ENCODE measurements around the gene NUCKS1. TPM values are rescaled to one million over a fixed set of nuclear protein-coding genes. Genes with fewer than 3 reads are reported as not detected.

Gene NUCKS1
- total and polyA plus RNA-seq, 10 donors, result 26.9 to 142 (median 96.7) TPM

DNA sequence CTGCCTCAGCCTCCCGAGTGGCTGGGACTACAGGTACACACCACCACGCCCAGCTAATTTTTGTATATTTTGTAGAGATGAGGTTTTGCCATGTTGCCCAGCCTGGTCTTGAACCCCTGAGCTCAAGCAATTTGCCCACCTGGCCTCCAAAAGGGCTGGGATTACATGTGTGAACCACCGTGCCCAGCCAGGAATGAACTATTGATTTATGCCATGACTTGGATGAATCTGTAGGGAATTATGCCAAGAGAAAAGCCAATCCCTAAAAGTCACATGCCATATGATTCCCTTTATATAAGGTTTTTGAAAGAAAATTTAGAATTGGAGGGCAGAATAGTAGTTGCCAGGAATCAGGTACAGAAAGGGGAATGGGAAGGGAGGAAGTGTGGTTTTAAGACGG is 50.6 kb downstream of the NUCKS1 start:
- Histone ChIP-seq H3K27me3 (replicated peaks in 1 of 7) (peaks cover 0 to 7% (median 0%) of the 10 kb centered on the region in 7 donors), H3K27ac (no peak overlapping the region), H3K4me1 (peaks cover 4 to 35% (median 18%) of the 10 kb centered on the region in 6 donors), H3K9me3 (no peaks in the 10 kb centered on the region), H3K36me3 (peaks cover 0 to 24% (median 0%) of the 10 kb centered on the region in 6 donors), H3K4me3 (no peak overlapping the region)
- intact Hi-C loops (cut with DNase I; ENCODE audit: low total_unique reads), result no loop called here
- peak; percentile 16 for DNase-seq
- 82 to 90% (median 84%) methylated on average over 4 of the region's 4 CpGs for whole genome bisulfite sequencing, 5 donors
- no peak for TF ChIP-seq POLR2A (IDR thresholded peaks at IDR 0.05)
- no peak for TF ChIP-seq POLR2AphosphoS5 (IDR thresholded peaks at IDR 0.05)
- TF ChIP-seq, protein P1, sequence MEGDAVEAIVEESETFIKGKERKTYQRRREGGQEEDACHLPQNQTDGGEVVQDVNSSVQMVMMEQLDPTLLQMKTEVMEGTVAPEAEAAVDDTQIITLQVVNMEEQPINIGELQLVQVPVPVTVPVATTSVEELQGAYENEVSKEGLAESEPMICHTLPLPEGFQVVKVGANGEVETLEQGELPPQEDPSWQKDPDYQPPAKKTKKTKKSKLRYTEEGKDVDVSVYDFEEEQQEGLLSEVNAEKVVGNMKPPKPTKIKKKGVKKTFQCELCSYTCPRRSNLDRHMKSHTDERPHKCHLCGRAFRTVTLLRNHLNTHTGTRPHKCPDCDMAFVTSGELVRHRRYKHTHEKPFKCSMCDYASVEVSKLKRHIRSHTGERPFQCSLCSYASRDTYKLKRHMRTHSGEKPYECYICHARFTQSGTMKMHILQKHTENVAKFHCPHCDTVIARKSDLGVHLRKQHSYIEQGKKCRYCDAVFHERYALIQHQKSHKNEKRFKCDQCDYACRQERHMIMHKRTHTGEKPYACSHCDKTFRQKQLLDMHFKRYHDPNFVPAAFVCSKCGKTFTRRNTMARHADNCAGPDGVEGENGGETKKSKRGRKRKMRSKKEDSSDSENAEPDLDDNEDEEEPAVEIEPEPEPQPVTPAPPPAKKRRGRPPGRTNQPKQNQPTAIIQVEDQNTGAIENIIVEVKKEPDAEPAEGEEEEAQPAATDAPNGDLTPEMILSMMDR (IDR thresholded peaks at IDR 0.05 in 8 of 11, conservative IDR thresholded peaks at IDR 0.05 in 3 of 11), result no peak

DNA sequence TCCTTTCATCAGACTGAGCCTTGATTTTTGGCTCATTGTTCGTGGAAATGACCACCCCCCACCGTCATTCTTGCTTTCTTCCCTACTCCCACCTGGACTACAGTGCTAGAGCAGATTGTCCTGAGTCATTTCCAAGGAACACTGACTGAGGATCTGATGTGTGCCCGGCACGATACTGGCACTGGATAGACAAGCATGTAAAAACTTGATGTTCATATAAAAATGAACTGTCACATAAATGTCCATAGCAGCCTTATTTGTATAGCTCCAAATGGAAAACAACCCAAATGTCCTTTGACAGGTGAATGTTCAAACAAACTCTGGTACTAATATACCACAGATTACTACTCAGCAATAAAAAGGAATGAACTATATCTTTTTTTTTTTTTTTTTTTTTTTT is 51.1 kb downstream of the NUCKS1 start:
- TF ChIP-seq POLR2AphosphoS5 (IDR thresholded peaks at IDR 0.05), result no peak
- peaks cover 0 to 20% (median 0%) of the 10 kb centered on the region in 6 donors for H3K36me3 ChIP-seq
- no peak overlapping the region for H3K4me3 ChIP-seq
- no peak overlapping the region for H3K27ac ChIP-seq
- peaks cover 2 to 35% (median 17%) of the 10 kb centered on the region in 6 donors for H3K4me1 ChIP-seq
- 93 to 98% (median 95%) methylated on average over 4 of the region's 4 CpGs for WGBS, 5 donors
- intact Hi-C loops (cut with DNase I; ENCODE audit: low total_unique reads), result no loop called here
- H3K27me3 ChIP-seq (replicated peaks in 1 of 7), result peaks cover 0 to 7% (median 0%) of the 10 kb centered on the region in 7 donors
- no peaks in the 10 kb centered on the region for H3K9me3 ChIP-seq
- DNase-seq, result no peak

DNA sequence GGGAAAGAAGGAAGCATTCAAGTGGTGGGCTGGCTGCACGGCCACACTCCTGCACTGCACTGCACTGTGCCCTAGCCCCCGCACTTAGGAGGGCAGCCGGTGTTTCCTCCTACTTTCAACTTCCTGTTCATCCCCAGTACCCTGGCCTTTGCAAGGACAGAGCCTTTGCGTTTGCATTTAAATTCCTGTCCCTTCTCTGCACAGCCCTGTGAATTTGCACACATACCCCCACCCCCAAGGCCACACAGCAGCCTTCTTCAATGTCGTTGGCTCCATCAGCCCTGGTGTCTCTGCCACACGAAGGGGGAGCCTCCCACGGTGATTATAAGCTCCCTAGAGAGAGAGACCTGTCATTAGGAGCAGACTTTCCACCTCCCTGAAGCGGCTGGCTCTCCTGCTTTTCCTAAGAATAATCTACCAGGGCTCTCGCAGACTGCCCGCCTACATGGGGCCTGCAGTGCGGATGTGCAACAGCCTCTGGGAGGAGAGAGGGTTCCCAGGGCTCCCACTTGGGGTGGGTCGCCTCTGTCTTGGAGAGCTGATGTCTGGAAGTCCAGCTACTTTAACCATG is 56.5 kb downstream of the NUCKS1 start:
- Histone ChIP-seq H3K9me3 (no peaks in the 10 kb centered on the region), H3K4me1 (peaks cover 11 to 29% (median 14%) of the 10 kb centered on the region in 6 donors), H3K27me3 (replicated peaks in 1 of 7) (peaks cover 0 to 10% (median 0%) of the 10 kb centered on the region in 7 donors), H3K27ac (peak overlapping the region in 2 of 8 donors; percentile 10 to 28), H3K4me3 (no peak overlapping the region), H3K36me3 (no peaks in the 10 kb centered on the region)
- TF ChIP-seq, protein P1 (IDR thresholded peaks at IDR 0.05 in 8 of 11, conservative IDR thresholded peaks at IDR 0.05 in 3 of 11), result no peak
- TF ChIP-seq POLR2AphosphoS5 (IDR thresholded peaks at IDR 0.05), result peak in 1 of 3 donors; percentile 43
- peak; percentile 68 for DNase-seq
- WGBS, 5 donors, result 20 to 38% (median 31%) methylated on average over 12 of the region's 12 CpGs
- intact Hi-C loops (cut with DNase I; ENCODE audit: low total_unique reads), result no loop called here

DNA sequence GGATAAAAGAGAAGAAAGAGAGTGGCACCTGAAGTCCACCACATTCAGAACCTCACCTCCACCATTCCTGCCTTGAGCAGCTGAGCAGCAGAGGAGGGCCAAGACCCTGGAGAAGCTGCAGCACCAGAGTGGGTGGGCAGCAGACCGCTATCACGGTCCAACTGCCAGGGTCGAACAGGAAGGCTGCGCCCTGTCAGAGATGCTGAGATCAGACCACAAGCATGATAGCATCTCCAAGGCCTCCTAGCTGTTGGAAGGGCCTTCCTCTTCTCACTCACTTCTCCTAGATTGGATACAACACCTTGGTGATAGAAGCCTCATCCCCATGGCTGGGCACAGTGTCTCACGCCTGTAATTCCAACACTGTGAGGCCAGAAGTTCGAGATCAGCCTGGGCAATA is 57.6 kb downstream of the NUCKS1 start:
- Histone ChIP-seq H3K4me3 (no peak overlapping the region), H3K9me3 (no peaks in the 10 kb centered on the region), H3K4me1 (peaks cover 11 to 29% (median 14%) of the 10 kb centered on the region in 6 donors), H3K36me3 (no peaks in the 10 kb centered on the region), H3K27ac (no peak overlapping the region), H3K27me3 (replicated peaks in 1 of 7) (peaks cover 0 to 10% (median 0%) of the 10 kb centered on the region in 7 donors)
- TF ChIP-seq POLR2A (IDR thresholded peaks at IDR 0.05) (no peak), POLR2AphosphoS5 (IDR thresholded peaks at IDR 0.05) (no peak)
- TF ChIP-seq, protein P1 (IDR thresholded peaks at IDR 0.05 in 8 of 11, conservative IDR thresholded peaks at IDR 0.05 in 3 of 11), result no peak
- DNase-seq, result peak; percentile 21
- 59 to 88% (median 72%) methylated on average over 2 to 6 of the region's 6 CpGs for WGBS, 5 donors
- intact Hi-C loops (cut with DNase I; ENCODE audit: low total_unique reads), result no loop called here

All from spleen (tissue), 11 donors.